Fibroblast of pulmonary artery (primary cell): Measurements from ENCODE around the gene TLK1.

ENCODE experiments used
- DNase-seq: peaks from one replicate; pipeline ENCODE4 v3.0.0-alpha.2; 2010; ENCODE audit warnings: low read depth
- H3K4me3 ChIP-seq: replicated peaks from 2 replicates; pipeline ENCODE4 v1.5.1; 2011; ENCODE audit warnings: low read depth, mild to moderate bottlenecking, control low read depth, low read length, moderate library complexity
- TF ChIP-seq, protein P1 (sequence below): IDR thresholded peaks from 2 replicates; pipeline ENCODE4 v1.5.1; 2011; ENCODE audit warnings: mild to moderate bottlenecking, control low read depth, low read length, inconsistent platforms; ENCODE audit errors: missing control alignments

The TLK1 gene

DNA sequence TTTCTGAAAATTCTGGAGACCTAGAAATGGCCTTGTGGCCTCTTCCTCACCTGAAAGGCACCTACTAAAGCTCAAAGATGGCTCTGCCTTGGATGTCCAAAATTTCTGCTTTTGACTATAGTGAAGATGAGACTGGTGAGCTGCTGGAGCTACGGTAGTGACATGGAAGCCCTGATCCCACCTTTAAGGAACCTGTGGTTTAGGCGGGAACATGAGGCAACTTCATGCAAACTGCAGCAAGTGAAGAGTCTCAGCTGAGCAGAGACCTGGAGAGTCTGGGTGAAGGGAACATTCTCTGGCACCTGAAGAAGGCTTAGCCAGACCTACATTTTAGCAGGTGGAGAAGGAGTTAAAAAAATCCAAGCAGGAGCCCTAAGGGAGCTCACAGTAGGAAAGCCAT is 191.7 kb downstream of the TLK1 start:
- no peak for DNase-seq
- TF ChIP-seq, protein P1, sequence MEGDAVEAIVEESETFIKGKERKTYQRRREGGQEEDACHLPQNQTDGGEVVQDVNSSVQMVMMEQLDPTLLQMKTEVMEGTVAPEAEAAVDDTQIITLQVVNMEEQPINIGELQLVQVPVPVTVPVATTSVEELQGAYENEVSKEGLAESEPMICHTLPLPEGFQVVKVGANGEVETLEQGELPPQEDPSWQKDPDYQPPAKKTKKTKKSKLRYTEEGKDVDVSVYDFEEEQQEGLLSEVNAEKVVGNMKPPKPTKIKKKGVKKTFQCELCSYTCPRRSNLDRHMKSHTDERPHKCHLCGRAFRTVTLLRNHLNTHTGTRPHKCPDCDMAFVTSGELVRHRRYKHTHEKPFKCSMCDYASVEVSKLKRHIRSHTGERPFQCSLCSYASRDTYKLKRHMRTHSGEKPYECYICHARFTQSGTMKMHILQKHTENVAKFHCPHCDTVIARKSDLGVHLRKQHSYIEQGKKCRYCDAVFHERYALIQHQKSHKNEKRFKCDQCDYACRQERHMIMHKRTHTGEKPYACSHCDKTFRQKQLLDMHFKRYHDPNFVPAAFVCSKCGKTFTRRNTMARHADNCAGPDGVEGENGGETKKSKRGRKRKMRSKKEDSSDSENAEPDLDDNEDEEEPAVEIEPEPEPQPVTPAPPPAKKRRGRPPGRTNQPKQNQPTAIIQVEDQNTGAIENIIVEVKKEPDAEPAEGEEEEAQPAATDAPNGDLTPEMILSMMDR, result no peak
- no peak overlapping the region for H3K4me3 ChIP-seq

- no peak for DNase-seq
- no peak overlapping the region for H3K4me3 ChIP-seq
- TF ChIP-seq, protein P1, result no peak
These were observed 192.3 kb downstream of the TLK1 start for GRCh38 chr2:170968205-170969003.

- DNase-seq, result no peak
- H3K4me3 ChIP-seq, result no peak overlapping the region
- TF ChIP-seq, protein P1, result no peak
These were observed 193.1 kb downstream of the TLK1 start for GRCh38 chr2:170967553-170967952.

DNA sequence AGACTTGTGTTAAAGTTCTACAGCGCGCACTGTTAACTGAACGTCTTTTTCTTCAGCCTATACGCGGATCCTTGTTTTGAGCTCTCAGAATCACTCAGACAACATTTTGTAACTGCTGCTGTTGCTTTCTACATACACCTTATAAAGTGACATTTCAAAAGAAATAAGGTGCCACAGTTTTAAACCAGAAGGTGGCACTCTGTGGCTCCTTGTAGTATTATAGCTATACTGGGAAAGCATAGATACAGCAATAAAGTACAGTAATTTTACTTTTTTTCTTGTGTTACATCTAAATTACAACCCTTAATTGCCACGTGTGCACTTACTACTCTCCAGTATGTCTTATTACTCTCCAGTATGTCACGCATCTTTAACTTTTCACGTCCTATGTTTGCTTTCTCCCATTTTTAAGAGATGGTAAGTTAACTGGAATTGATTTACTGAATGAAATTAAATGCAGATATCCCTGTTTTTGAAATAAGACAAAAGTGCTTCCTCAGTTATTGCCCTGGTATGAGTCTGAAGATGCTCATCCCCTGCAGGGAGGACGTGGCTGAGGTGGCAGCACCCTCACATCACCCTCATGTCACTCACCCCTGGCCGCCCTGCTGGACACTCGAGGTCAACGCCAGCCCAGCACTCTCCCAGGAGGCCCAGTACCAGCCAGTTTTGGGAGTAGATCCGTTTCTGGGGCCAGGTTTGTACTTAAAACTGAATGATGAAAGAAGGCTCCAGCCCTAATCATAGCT is 193.9 kb downstream of the TLK1 start:
- no peak for DNase-seq
- TF ChIP-seq, protein P1, result peak; percentile 21
- H3K4me3 ChIP-seq, result no peak overlapping the region

DNA sequence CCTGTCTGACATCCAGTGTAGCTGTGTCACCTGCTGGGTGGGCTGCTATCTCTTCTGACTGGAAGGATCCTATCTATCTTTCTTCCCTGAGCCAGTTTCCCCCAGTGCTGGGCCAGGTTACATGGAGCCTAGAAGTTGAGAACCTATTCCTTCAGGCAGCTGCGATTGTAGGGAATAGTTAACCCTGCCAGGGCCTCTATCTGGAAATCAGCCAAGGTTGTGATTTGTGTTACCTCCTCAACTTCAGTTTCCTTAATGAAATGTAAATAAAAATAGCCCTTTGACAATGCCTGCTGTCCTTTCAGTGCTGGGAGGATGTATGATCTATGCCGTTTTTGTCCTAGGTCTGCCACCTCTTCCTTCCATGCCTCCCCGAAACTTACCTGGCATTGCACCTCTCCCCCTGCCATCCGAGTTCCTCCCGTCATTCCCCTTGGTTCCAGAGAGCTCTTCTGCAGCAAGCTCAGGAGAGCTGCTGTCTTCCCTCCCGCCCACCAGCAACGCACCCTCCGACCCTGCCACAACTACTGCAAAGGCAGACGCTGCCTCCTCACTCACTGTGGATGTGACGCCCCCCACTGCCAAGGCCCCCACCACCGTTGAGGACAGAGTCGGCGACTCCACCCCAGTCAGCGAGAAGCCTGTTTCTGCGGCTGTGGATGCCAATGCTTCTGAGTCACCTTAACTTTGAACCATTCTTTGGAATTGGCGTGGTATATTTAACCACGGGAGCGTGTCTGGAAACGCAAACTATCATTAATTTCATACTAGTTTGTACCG is 195.1 kb downstream of the TLK1 start:
- no peak overlapping the region for H3K4me3 ChIP-seq
- TF ChIP-seq, protein P1, result no peak
- no peak for DNase-seq

GRCh38 chr2:170963386-170963785 is 197.3 kb downstream of the TLK1 start:
- DNase-seq, result no peak
- no peak overlapping the region for H3K4me3 ChIP-seq
- TF ChIP-seq, protein P1, result no peak
